ENCODE results near the gene ACE.

DNA sequence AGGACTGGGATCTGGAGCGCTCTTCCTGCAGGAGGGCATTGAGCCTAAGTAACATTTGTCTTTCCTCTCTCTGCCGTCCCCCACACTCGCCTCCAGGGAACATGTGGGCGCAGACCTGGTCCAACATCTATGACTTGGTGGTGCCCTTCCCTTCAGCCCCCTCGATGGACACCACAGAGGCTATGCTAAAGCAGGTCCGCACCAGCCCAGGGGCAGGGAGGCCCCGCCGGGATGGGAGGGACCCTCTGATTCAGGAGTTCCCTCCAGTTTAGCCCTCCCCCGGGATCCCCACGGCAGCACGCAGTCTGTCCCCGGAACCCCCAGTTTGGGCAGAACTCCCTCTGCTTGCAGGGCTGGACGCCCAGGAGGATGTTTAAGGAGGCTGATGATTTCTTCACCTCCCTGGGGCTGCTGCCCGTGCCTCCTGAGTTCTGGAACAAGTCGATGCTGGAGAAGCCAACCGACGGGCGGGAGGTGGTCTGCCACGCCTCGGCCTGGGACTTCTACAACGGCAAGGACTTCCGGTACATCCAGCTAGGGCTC, 14.1 kb downstream of the ACE start:
- TF ChIP-seq, protein P1, sequence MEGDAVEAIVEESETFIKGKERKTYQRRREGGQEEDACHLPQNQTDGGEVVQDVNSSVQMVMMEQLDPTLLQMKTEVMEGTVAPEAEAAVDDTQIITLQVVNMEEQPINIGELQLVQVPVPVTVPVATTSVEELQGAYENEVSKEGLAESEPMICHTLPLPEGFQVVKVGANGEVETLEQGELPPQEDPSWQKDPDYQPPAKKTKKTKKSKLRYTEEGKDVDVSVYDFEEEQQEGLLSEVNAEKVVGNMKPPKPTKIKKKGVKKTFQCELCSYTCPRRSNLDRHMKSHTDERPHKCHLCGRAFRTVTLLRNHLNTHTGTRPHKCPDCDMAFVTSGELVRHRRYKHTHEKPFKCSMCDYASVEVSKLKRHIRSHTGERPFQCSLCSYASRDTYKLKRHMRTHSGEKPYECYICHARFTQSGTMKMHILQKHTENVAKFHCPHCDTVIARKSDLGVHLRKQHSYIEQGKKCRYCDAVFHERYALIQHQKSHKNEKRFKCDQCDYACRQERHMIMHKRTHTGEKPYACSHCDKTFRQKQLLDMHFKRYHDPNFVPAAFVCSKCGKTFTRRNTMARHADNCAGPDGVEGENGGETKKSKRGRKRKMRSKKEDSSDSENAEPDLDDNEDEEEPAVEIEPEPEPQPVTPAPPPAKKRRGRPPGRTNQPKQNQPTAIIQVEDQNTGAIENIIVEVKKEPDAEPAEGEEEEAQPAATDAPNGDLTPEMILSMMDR (IDR thresholded peaks at IDR 0.05) = no peak
- no peak for TF ChIP-seq POLR2A (IDR thresholded peaks at IDR 0.05)

All from breast epithelium (tissue), 3 donors.